ENCODE results near the gene BZW2.

- TF ChIP-seq ZNF121 (CRISPR knock-in tag; IDR thresholded peaks at IDR 0.05), result no peak
- no peak for TF ChIP-seq BRCA1 (CRISPR knock-in tag; IDR thresholded peaks at IDR 0.05)
- no peak for TF ChIP-seq ZBTB26 (CRISPR knock-in tag; IDR thresholded peaks at IDR 0.05; ENCODE audit: borderline replicate concordance)
- no peak for TF ChIP-seq EP300 (IDR thresholded peaks at IDR 0.05; ENCODE audit: low read depth in 2 of 2, low read length in 2 of 2)
- no peak for TF ChIP-seq EP300 (CRISPR knock-in tag; IDR thresholded peaks at IDR 0.05; ENCODE audit: borderline replicate concordance)
Measured at GRCh38 chr7:16727736-16728135, 81.8 kb downstream of the BZW2 start.
